ENCODE measurements around the gene FDXACB1.
A peak's percentile ranks its signal among the peaks of the same experiment; 100 is the strongest.

The FDXACB1 gene

DNA sequence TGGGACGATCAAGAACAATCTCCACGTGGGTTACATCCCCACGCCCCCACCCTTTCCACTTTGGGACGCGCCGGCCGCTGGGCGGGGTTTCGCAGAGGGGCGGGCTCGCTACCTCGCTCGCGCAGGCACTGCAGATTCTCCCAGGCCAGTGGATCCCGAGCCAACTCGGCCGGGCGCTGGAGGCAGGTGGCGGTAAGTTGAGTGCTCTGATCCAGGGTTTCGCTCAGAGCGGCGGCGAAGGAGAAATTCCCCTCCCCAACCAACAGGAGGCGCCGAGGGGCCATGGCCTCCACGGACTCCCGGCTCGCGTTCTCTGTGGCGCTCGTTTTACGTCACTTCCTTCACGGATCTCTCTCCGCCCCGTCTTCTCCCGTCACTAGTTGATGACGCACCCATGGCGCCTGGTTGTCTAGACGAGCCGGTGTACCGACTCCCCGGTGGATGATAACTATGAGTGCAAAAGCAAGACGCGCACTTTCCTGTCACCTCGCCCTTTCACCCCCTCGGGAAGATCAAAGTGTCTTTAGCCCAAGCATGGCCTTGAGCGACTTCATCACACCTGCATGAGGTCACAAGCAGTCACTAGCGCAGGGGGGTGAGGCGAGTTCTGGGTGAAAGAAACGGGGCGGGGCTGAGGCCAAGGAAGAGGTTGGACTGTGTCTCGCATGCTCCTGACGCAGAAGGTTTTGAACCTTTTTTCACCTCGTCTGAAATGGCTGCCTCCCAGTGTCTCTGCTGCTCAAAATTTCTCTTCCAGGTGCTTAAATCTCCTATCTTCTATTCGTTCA lies at the start of gene FDXACB1, which contains the start of gene CFAP68:
TSS of gene FDXACB1 (minus strand) at position 317 of the 788 bp plus-strand sequence. CDS start at position 284, 33 bp downstream.
TSS of gene CFAP68 (plus strand) at position 693 of the 788 bp plus-strand sequence. CDS start at position 713, 20 bp downstream.
- in situ Hi-C loops (cut with MboI; ENCODE audit: low pct_unique_long_range_greater_than_20kb, low sequenced_read_pairs): no loop called here
- peak; percentile 98 for DNase-seq

- DNase-seq: peak; percentile 95
- in situ Hi-C loops (cut with MboI; ENCODE audit: low pct_unique_long_range_greater_than_20kb, low sequenced_read_pairs): no loop called here
Measured at GRCh38 chr11:111926505-111927391, 47.8 kb upstream of the FDXACB1 start.

- no peak for DNase-seq
- in situ Hi-C loops (cut with MboI; ENCODE audit: low pct_unique_long_range_greater_than_20kb, low sequenced_read_pairs): no loop called here
Measured at GRCh38 chr11:111925953-111926352, 47.0 kb upstream of the FDXACB1 start.

GRCh38 chr11:111923951-111924350 lies 45.0 kb upstream of the FDXACB1 start:
- in situ Hi-C loops (cut with MboI; ENCODE audit: low pct_unique_long_range_greater_than_20kb, low sequenced_read_pairs): no loop called here
- no peak for DNase-seq

- no peak for DNase-seq
- in situ Hi-C loops (cut with MboI; ENCODE audit: low pct_unique_long_range_greater_than_20kb, low sequenced_read_pairs): no loop called here
Measured at GRCh38 chr11:111923351-111923788, 44.4 kb upstream of the FDXACB1 start.

DNA sequence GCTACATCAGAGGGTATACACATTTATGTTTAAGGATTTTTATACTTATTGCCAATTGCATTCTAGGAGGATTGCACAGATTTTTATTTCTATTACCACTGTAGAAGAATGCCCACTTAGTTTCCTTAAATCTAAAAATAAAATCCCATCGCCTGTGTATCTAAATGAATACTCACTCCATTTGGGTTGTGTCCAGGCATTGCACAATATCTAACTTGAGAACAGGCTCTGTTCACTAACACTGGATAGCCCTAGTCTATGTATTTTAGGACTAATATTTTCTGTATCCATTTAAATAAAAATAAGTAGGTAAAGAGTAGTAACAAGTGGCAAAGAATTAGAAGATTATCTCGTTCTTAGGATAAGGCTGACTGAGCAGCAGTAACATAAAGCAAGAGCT lies 43.8 kb upstream of the FDXACB1 start:
- in situ Hi-C loops (cut with MboI; ENCODE audit: low pct_unique_long_range_greater_than_20kb, low sequenced_read_pairs): no loop called here
- DNase-seq: no peak

DNA sequence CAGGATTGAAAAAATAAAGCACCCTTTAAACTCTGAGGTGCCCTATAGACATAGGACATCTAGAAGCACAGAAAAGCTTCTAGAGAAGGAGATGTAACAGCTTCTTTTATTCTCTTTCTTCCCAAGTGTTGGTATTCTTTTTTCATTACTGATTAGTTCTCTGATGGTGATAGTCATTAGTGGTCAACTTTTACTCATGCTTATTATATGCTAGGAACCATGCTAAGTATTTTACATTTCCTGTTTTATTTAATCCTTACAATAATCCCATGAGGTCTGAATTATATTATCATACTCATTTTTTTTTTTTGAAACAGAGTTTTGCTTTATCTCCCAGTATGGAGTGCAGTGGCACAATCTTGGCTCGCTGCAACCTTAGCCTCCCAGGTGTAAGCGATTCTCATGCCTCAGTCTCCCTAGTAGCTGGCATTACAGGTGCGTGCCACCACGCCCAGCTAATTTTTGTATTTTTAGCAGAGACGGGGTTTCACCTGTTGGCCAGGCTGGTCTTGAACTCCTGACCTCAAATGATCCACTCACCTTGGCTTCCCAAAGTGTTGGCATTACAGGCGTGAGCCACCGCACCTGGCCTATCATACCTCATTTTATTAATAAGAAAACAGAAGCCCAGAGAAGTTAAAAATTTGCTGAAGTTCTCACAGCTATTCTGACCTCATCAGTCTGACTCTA lies 42.7 kb upstream of the FDXACB1 start:
- no peak for DNase-seq
- in situ Hi-C loops (cut with MboI; ENCODE audit: low pct_unique_long_range_greater_than_20kb, low sequenced_read_pairs): no loop called here

DNA sequence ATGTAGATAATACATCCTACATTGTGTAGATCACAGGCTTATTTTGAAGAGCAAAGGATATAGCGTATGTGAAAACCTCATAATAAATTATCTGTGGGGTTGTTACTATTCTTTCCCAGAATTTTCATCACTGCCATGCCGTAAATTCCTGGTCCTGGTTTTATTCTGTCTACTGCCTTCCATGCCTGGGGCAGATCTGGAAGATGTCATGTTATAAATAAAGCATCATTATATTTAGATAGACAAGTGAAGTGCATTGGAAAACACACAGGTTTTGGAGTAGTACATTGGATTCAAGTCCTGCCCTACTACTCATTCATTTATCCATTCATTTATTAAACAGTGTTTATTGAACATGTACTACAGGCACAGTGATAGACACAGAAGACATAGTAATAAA lies 41.9 kb upstream of the FDXACB1 start:
- in situ Hi-C loops (cut with MboI; ENCODE audit: low pct_unique_long_range_greater_than_20kb, low sequenced_read_pairs): no loop called here
- no peak for DNase-seq

DNA sequence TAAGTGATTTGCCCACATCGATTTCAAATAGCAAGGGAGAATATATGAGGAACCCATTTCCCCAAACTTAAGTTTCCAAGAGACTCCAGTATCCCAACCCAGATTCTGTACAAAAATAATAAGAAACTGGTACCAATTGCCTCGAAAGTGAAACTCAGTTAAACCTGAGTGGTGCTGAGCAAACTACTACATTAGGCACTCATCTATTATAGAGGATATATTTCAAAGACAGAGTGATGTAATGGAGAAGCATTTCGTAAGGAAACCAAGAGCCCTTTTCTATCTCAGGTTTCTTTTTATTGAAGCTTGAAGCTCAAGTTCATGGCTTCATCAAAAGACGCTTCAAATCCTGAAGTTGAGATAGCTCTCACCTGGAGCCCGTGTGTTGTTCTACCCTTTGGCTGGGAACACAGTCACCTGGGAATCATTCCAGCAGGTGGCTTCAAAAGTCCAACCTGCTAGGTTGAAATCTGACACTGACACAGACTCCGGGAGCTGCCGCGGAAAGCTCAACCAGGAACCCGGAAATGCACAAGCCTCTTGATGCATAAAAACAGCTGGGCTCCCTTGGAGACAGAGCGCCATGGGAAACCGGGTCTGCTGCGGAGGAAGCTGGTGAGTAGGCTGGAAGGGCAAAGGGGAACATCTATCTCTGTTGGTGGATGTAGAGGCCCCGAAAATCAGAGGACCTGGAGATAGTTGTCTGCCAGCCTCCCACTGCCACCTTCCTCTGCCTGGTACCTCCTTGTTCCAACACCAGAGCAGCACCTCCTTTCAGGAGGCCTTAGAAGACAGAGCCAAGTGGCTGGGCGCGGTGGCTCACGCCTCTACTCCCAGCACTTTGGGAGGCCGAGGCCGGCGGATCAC lies 39.7 kb upstream of the FDXACB1 start, which contains the start of gene C11orf52:
TSS of gene C11orf52 (plus strand) at position 524 of the 867 bp plus-strand sequence. CDS start at position 584, 60 bp downstream.
- no peak for DNase-seq
- in situ Hi-C loops (cut with MboI; ENCODE audit: low pct_unique_long_range_greater_than_20kb, low sequenced_read_pairs): no loop called here

DNA sequence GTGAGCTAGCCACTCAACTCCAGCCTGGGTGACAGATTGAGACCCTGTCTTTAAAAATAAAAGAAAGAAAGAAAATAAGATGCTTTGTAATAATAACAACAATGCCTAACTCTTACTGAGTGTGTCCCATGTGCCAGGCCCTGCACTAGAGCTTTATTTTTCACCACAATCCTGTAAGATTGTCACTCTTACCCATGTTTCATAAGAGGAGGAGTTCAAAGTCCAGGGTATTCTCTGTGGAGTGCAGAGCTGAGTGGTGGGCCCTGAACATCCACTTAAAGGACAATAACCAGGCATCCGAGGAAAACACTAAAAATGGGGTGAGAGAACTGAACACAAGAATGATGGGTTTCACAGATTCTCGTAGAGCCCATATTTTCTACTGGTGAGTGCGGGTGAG lies 38.8 kb upstream of the FDXACB1 start:
- in situ Hi-C loops (cut with MboI; ENCODE audit: low pct_unique_long_range_greater_than_20kb, low sequenced_read_pairs): no loop called here

DNA sequence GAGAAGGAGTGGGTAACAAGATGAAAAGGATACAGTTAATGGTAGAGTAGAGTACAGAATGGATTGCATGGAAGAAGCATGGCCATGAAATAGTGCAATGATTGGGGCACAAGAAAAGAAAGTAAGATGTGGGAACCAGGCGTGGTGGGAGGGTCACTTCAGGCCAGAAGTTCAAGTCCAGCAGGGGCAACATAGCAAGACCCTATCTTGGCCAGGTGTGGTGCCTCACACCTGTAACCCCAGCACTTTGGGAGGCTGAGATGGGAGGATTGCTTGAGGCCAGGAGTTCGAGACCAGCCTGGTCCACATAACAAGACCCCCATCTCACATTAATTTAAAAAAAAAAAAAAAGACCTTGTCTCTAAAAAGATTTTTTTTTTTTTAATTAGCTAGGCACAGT lies 38.3 kb upstream of the FDXACB1 start:
- in situ Hi-C loops (cut with MboI; ENCODE audit: low pct_unique_long_range_greater_than_20kb, low sequenced_read_pairs): no loop called here
- no peak for DNase-seq

More for the DNA sequence above, 38.8 kb upstream of the FDXACB1 start:
- no peak for DNase-seq

DNA sequence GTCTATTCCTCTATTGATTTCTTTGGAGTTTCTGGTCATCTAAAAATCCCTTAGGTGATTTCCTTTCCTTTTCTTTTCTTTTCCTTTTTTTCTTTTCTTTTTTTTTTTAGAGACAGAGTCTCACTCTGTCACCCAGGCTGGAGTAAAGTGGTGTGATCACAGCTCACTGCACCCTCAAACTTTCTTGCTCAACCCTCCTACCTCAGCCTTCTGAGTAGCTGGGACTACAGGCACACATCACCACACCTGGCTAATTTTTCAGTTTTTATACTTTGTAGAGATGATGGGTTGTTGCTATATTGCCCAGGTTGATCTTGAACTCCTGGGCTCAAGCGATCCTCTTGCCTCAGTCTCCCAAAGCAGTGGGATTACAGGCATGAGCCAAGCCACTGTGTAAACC lies 37.8 kb upstream of the FDXACB1 start:
- in situ Hi-C loops (cut with MboI; ENCODE audit: low pct_unique_long_range_greater_than_20kb, low sequenced_read_pairs): no loop called here

GRCh38 chr11:111913997-111914396 lies 35.0 kb upstream of the FDXACB1 start:
- no peak for DNase-seq
- in situ Hi-C loops (cut with MboI; ENCODE audit: low pct_unique_long_range_greater_than_20kb, low sequenced_read_pairs): no loop called here

More for the DNA sequence above, 37.8 kb upstream of the FDXACB1 start:
- no peak for DNase-seq

- in situ Hi-C loops (cut with MboI; ENCODE audit: low pct_unique_long_range_greater_than_20kb, low sequenced_read_pairs): no loop called here
- no peak for DNase-seq
Measured at GRCh38 chr11:111913031-111913861, 34.3 kb upstream of the FDXACB1 start.

- DNase-seq: no peak
- in situ Hi-C loops (cut with MboI; ENCODE audit: low pct_unique_long_range_greater_than_20kb, low sequenced_read_pairs): no loop called here
Measured at GRCh38 chr11:111912535-111912934, 33.6 kb upstream of the FDXACB1 start, which contains the start of gene HSPB2. Gene HSPB2, plus strand, starts transcription at chr11:111912734. Its CDS starts 96 bp downstream, at chr11:111912830.

GRCh38 chr11:111911563-111912401 lies 32.8 kb upstream of the FDXACB1 start, which contains the start of gene CRYAB:
Gene CRYAB, minus strand, starts transcription at chr11:111911770. Its CDS starts 46 bp downstream, at chr11:111911724.
- no peak for DNase-seq
- in situ Hi-C loops (cut with MboI; ENCODE audit: low pct_unique_long_range_greater_than_20kb, low sequenced_read_pairs): no loop called here
